Neural cell (in vitro differentiated cells): ENCODE data around the gene PCGF1. TPM values are rescaled to one million over a fixed set of nuclear protein-coding genes. Genes with fewer than 3 reads are reported as not detected.

Source experiments
- H2AFZ ChIP-seq: fragments of 200-600, 300-800 bp; sonication (generic), shearing (Covaris generic); 2 replicates; pipeline ENCODE4 v1.6.0; 2014; ENCODE audit warnings: low read depth, mild to moderate bottlenecking, antibody characterized with exemption, low read length, moderate library complexity
- H3F3A ChIP-seq: fragments of 200-600 bp; shearing (Covaris generic); 2 replicates; pipeline ENCODE4 v1.6.1; 2016; ENCODE audit warnings: mild to moderate bottlenecking, moderate library complexity, mixed read lengths, antibody characterized with exemption, low read length; ENCODE audit not compliant: insufficient read depth, poor library complexity, severe bottlenecking
- H3K27ac ChIP-seq: fragments of 200-600, 300-800 bp; sonication (generic), shearing (Covaris generic); 2 replicates; pipeline ENCODE4 v1.5.1; 2014; ENCODE audit warnings: mild to moderate bottlenecking, low read length, moderate library complexity
- H3K27me3 ChIP-seq: fragments of 300-800, 200-600 bp; sonication (generic), shearing (Covaris generic); 2 replicates; pipeline ENCODE4 v1.6.0; 2014; ENCODE audit warnings: mild to moderate bottlenecking, low read depth, low read length, moderate library complexity; ENCODE audit not compliant: insufficient read depth
- H3K36me3 ChIP-seq: fragments of 300-800, 200-600 bp; sonication (generic), shearing (Covaris generic); 2 replicates; pipeline ENCODE4 v1.5.1; 2014; ENCODE audit warnings: mild to moderate bottlenecking, antibody characterized with exemption, low read length, moderate library complexity; ENCODE audit not compliant: insufficient read depth
- H3K4me2 ChIP-seq: fragments of 300-800, 200-600 bp; sonication (generic), shearing (Covaris generic); 2 replicates; pipeline ENCODE4 v1.6.0; 2014; ENCODE audit warnings: mild to moderate bottlenecking, low read length
- H3K4me3 ChIP-seq: fragments of 300-800, 200-600 bp; sonication (generic), shearing (Covaris generic); 2 replicates; pipeline ENCODE4 v1.5.1; 2014; ENCODE audit warnings: mild to moderate bottlenecking, low read length, moderate library complexity
- H3K79me2 ChIP-seq: fragments of 200-600 bp; shearing (Covaris generic); replicated peaks from 2 replicates; pipeline ENCODE4 v1.6.0; 2014; ENCODE audit warnings: mild to moderate bottlenecking, low read length, moderate library complexity; ENCODE audit not compliant: insufficient read depth
- H3K9ac ChIP-seq: fragments of 300-800, 200-600 bp; sonication (generic), shearing (Covaris generic); 2 replicates; pipeline ENCODE4 v1.6.1; 2016; ENCODE audit warnings: mild to moderate bottlenecking, low read length, mixed read lengths
- H3K9me2 ChIP-seq: fragments of 200-600 bp; shearing (Covaris generic); 2 replicates; pipeline ENCODE4 v1.6.1; 2016; ENCODE audit warnings: mild to moderate bottlenecking, low read length, mixed read lengths; ENCODE audit not compliant: insufficient read depth
- H3K9me3 ChIP-seq: fragments of 200-600, 300-800 bp; sonication (generic), shearing (Covaris generic); 2 replicates; pipeline ENCODE4 v1.6.1; 2016; ENCODE audit warnings: mild to moderate bottlenecking, mixed run types, low read length, moderate library complexity, mixed read lengths
- H4K20me1 ChIP-seq: fragments of 200-600 bp; shearing (Covaris generic); 2 replicates; pipeline ENCODE4 v1.6.1; 2016; ENCODE audit warnings: mild to moderate bottlenecking, mixed run types; ENCODE audit not compliant: insufficient read depth
- CTCF ChIP-seq: fragments of 450-650 bp; IDR thresholded peaks from 2 replicates; pipeline ENCODE4 v1.5.1; 2014; ENCODE audit warnings: antibody characterized with exemption, mild to moderate bottlenecking, moderate library complexity; ENCODE audit not compliant: poor library complexity, severe bottlenecking
- EP300 ChIP-seq: fragments of 450-650 bp; conservative IDR thresholded peaks from 2 replicates; pipeline ENCODE4 v1.6.1; 2014; ENCODE audit warnings: antibody characterized with exemption, mild to moderate bottlenecking, moderate library complexity; ENCODE audit not compliant: poor library complexity, severe bottlenecking
- EZH2 ChIP-seq: fragments of 200-600, 300-800 bp; shearing (Covaris generic), sonication (generic); IDR thresholded peaks from 2 replicates; pipeline ENCODE4 v1.6.1; 2014; ENCODE audit warnings: antibody characterized with exemption, low read length, borderline replicate concordance, mild to moderate bottlenecking; ENCODE audit not compliant: insufficient read depth, poor library complexity, severe bottlenecking
- MXI1 ChIP-seq: fragments of 450-650 bp; conservative IDR thresholded peaks from 2 replicates; pipeline ENCODE4 v1.6.1; 2014; ENCODE audit warnings: antibody characterized with exemption, mild to moderate bottlenecking; ENCODE audit not compliant: poor library complexity, severe bottlenecking
- POLR2AphosphoS5 ChIP-seq: IDR thresholded peaks from 2 replicates; pipeline ENCODE4 v1.6.1; 2012
- RAD21 ChIP-seq: fragments of 450-650 bp; conservative IDR thresholded peaks from 2 replicates; pipeline ENCODE4 v1.6.1; 2014; ENCODE audit warnings: antibody characterized with exemption, mild to moderate bottlenecking, moderate library complexity
- REST ChIP-seq: IDR thresholded peaks from 2 replicates; pipeline ENCODE4 v1.6.1; 2012; ENCODE audit warnings: borderline replicate concordance
- SMC3 ChIP-seq: fragments of 450-650 bp; conservative IDR thresholded peaks from 2 replicates; pipeline ENCODE4 v1.6.1; 2014; ENCODE audit warnings: antibody characterized with exemption, mild to moderate bottlenecking, moderate library complexity; ENCODE audit not compliant: poor library complexity
- TAF1 ChIP-seq: IDR thresholded peaks from 2 replicates; pipeline ENCODE4 v1.6.1; 2012; ENCODE audit warnings: low read depth
- polyA plus RNA-seq: library from polyadenylated mRNA; depleted of rRNA; stranded (reverse); fragments of >200 nt; gene quantifications from 2 replicates; pipeline ENCODE4 v1.2.3, GENCODE V29; 2014

PCGF1 gene
- polyA plus RNA-seq, 1 donor from 2014 or later = 30.2 TPM

GRCh38 chr2:74556159-74556558 is 48.7 kb upstream of the PCGF1 start:
- Histone ChIP-seq H3K27me3 (peaks cover 25% of the 10 kb centered on the region), H3K79me2 (no peaks in the 10 kb centered on the region), H3K27ac (no peak overlapping the region), H3K4me3 (no peak overlapping the region), H3K36me3 (no peaks in the 10 kb centered on the region), H3K4me2 (no peak overlapping the region), H3K9me2 (no peaks in the 10 kb centered on the region), H3K9me3 (no peaks in the 10 kb centered on the region), H4K20me1 (no peaks in the 10 kb centered on the region), H2AFZ (no peak overlapping the region), H3K9ac (no peak overlapping the region), H3F3A (no peaks in the 10 kb centered on the region)
- TF ChIP-seq REST (no peak), EZH2 (no peak)

- H3K27me3 ChIP-seq = peaks cover 24% of the 10 kb centered on the region
- no peak overlapping the region for H2AFZ ChIP-seq
- no peaks in the 10 kb centered on the region for H3K79me2 ChIP-seq
- no peak overlapping the region for H3K27ac ChIP-seq
- peak overlapping the region; percentile 81 for H3K4me3 ChIP-seq
- no peaks in the 10 kb centered on the region for H4K20me1 ChIP-seq
- TF ChIP-seq EP300 (no peak), SMC3 (no peak)
- no peaks in the 10 kb centered on the region for H3K9me2 ChIP-seq
- H3F3A ChIP-seq = no peaks in the 10 kb centered on the region
- no peaks in the 10 kb centered on the region for H3K9me3 ChIP-seq
- H3K36me3 ChIP-seq = no peaks in the 10 kb centered on the region
- H3K9ac ChIP-seq = no peak overlapping the region
- H3K4me2 ChIP-seq = no peak overlapping the region
Observed at GRCh38 chr2:74555610-74556103, 48.2 kb upstream of the PCGF1 start.

GRCh38 chr2:74554820-74555531 is 47.5 kb upstream of the PCGF1 start:
- Histone ChIP-seq H3F3A (no peaks in the 10 kb centered on the region), H3K79me2 (no peaks in the 10 kb centered on the region), H2AFZ (peak overlapping the region; percentile 79), H3K4me2 (no peak overlapping the region), H3K4me3 (peak overlapping the region; percentile 81), H3K9me3 (no peaks in the 10 kb centered on the region), H3K27me3 (peaks cover 29% of the 10 kb centered on the region), H3K27ac (no peak overlapping the region), H3K9ac (peak overlapping the region; percentile 72), H4K20me1 (no peaks in the 10 kb centered on the region), H3K9me2 (no peaks in the 10 kb centered on the region), H3K36me3 (no peaks in the 10 kb centered on the region)
- TF ChIP-seq SMC3 = no peak
- TF ChIP-seq EZH2 = no peak
- TF ChIP-seq POLR2AphosphoS5 = no peak
- no peak for TF ChIP-seq TAF1
- TF ChIP-seq REST = no peak
- no peak for TF ChIP-seq RAD21
- TF ChIP-seq MXI1 = no peak
- TF ChIP-seq CTCF = no peak
